ENCODE data around the gene HMCN2. TPM values are rescaled to one million over a fixed set of nuclear protein-coding genes. Genes with fewer than 3 reads are reported as not detected.

HMCN2 gene
- total RNA-seq, 2 donors from 2014 or later, result 1.3 to 7.3 TPM

- DNase-seq (ENCODE audit: low spot score), result no peak
- H3K27me3 ChIP-seq, result no peaks in the 10 kb centered on the region
- no peaks in the 10 kb centered on the region for H3K9me3 ChIP-seq
- H3K36me3 ChIP-seq, result no peaks in the 10 kb centered on the region
- TF ChIP-seq CTCF (IDR thresholded peaks at IDR 0.05), result no peak
- H3K27ac ChIP-seq, result no peak overlapping the region
- no peak overlapping the region for H3K4me3 ChIP-seq
- H3K4me1 ChIP-seq, result peaks cover 0 to 4% of the 10 kb centered on the region in 2 donors
Observed at GRCh38 chr9:130421154-130421801, 155.7 kb downstream of the HMCN2 start.

GRCh38 chr9:130421802-130422276 lies 156.3 kb downstream of the HMCN2 start:
- no peak for DNase-seq (ENCODE audit: low spot score)
- Histone ChIP-seq H3K27ac (no peak overlapping the region), H3K4me1 (peaks cover 0 to 9% of the 10 kb centered on the region in 2 donors), H3K4me3 (no peak overlapping the region), H3K9me3 (no peaks in the 10 kb centered on the region), H3K27me3 (no peaks in the 10 kb centered on the region), H3K36me3 (no peaks in the 10 kb centered on the region)
- TF ChIP-seq CTCF (IDR thresholded peaks at IDR 0.05), result no peak

GRCh38 chr9:130422546-130422945 lies 157.0 kb downstream of the HMCN2 start:
- H3K9me3 ChIP-seq, result no peaks in the 10 kb centered on the region
- no peaks in the 10 kb centered on the region for H3K36me3 ChIP-seq
- DNase-seq (ENCODE audit: low spot score), result no peak
- H3K27me3 ChIP-seq, result no peaks in the 10 kb centered on the region
- H3K4me3 ChIP-seq, result no peak overlapping the region
- peaks cover 0 to 14% of the 10 kb centered on the region in 2 donors for H3K4me1 ChIP-seq
- no peak overlapping the region for H3K27ac ChIP-seq
- no peak for TF ChIP-seq CTCF (IDR thresholded peaks at IDR 0.05)

- H3K27ac ChIP-seq, result no peak overlapping the region
- no peak overlapping the region for H3K4me3 ChIP-seq
- no peak for DNase-seq (ENCODE audit: low spot score)
- H3K27me3 ChIP-seq, result no peaks in the 10 kb centered on the region
- no peak for TF ChIP-seq CTCF (IDR thresholded peaks at IDR 0.05)
- no peaks in the 10 kb centered on the region for H3K9me3 ChIP-seq
- H3K36me3 ChIP-seq, result no peaks in the 10 kb centered on the region
- H3K4me1 ChIP-seq, result peaks cover 0 to 17% of the 10 kb centered on the region in 2 donors
Observed at GRCh38 chr9:130423272-130423671, 157.7 kb downstream of the HMCN2 start.

- DNase-seq (ENCODE audit: low spot score), result no peak
- no peak overlapping the region for H3K27ac ChIP-seq
- no peaks in the 10 kb centered on the region for H3K27me3 ChIP-seq
- peaks cover 0 to 17% of the 10 kb centered on the region in 2 donors for H3K4me1 ChIP-seq
- H3K4me3 ChIP-seq, result no peak overlapping the region
- TF ChIP-seq CTCF (IDR thresholded peaks at IDR 0.05), result no peak
- H3K9me3 ChIP-seq, result no peaks in the 10 kb centered on the region
- H3K36me3 ChIP-seq, result no peaks in the 10 kb centered on the region
Observed at GRCh38 chr9:130424595-130425454, 159.3 kb downstream of the HMCN2 start.

Data from right atrium auricular region (tissue), 2 donors.